GM12878 (cell line): ENCODE results near the gene AURKAIP1. TPM values are rescaled to one million over a fixed set of nuclear protein-coding genes. Genes with fewer than 3 reads are reported as not detected.

Experiments
- ATAC-seq: fragments of 200-7000 bp; cut with Tn5 transposase; 3 replicates; pipeline ENCODE4 v1.9.1; 2020; ENCODE audit warnings: mild to moderate bottlenecking, moderate library complexity
- BruUV-seq: library from RNA; stranded (reverse); fragments of 400-500 nt; replicated peaks from 2 replicates; lab custom pipeline; 2021; lab: Mats Ljungman, UMichigan
- CTCF ChIA-PET: fragments of 300-600 bp; sonication (Branson Sonifier 250); formaldehyde crosslinking; extraction: SDS; loops from one replicate; lab custom pipeline; 2021; ENCODE audit warnings: inconsistent platforms; lab: Yijun Ruan, JAX
- POLR2A ChIA-PET: fragments of 350-600 bp; formaldehyde crosslinking; extraction: SDS; loops from one replicate; lab custom pipeline; 2021; ENCODE audit warnings: inconsistent platforms; lab: Charles Lee
- RAD21 ChIA-PET: fragments of 300-600 bp; sonication (Branson Sonifier 250); formaldehyde crosslinking; loops from one replicate; lab custom pipeline; 2023; ENCODE audit warnings: antibody characterized with exemption; ENCODE audit not compliant: unreplicated experiment; lab: Charles Lee
- SMC1A ChIA-PET: fragments of 300-600 bp; sonication (Branson Sonifier 250); formaldehyde crosslinking; loops from one replicate; lab custom pipeline; 2023; ENCODE audit not compliant: unreplicated experiment, uncharacterized antibody; lab: Charles Lee
- DNase-seq: peaks from one replicate; pipeline ENCODE4 v3.0.0-alpha.2; 2011; ENCODE audit warnings: low read depth, low spot score
- FAIRE-seq: peaks from 3 replicates; lab custom pipeline; 2011; peaks lifted over from hg19 to GRCh38; lab: Jason Lieb, UNC
- H2AFZ ChIP-seq: 2 replicates; pipeline ENCODE4 v1.6.0; 2011; ENCODE audit warnings: low read depth, low read length, control low read depth; ENCODE audit not compliant: control insufficient read depth
- H3K27ac ChIP-seq: 2 replicates; pipeline ENCODE4 v1.5.1; 2011; ENCODE audit warnings: control low read depth; ENCODE audit not compliant: control insufficient read depth, insufficient read depth
- H3K27me3 ChIP-seq, 2 experiments: replicated peaks in 1 of 2; 2 replicates each; pipeline versions ENCODE4 v1.6.0 to v1.6.1; 2011; ENCODE audit warnings: low read length in 1 of 2; ENCODE audit not compliant: control insufficient read depth in 2 of 2, insufficient read depth in 2 of 2
- H3K36me3 ChIP-seq, 2 experiments: 2 replicates each; pipeline ENCODE4 v1.5.1; 2011; ENCODE audit warnings: low read length in 1 of 2; ENCODE audit not compliant: control insufficient read depth in 2 of 2, insufficient read depth in 2 of 2
- H3K4me1 ChIP-seq: 2 replicates; pipeline ENCODE4 v1.6.1; 2011; ENCODE audit warnings: mild to moderate bottlenecking, low read length, moderate library complexity, mixed read lengths; ENCODE audit not compliant: control insufficient read depth, insufficient read depth
- H3K4me2 ChIP-seq: 2 replicates; pipeline ENCODE4 v1.6.0; 2011; ENCODE audit warnings: control low read depth; ENCODE audit not compliant: control insufficient read depth, insufficient read depth
- H3K4me3 ChIP-seq: fragments of 200-600 bp; sonication (generic); 2 replicates; pipeline ENCODE4 v1.5.1; 2016
- H3K79me2 ChIP-seq: 2 replicates; pipeline ENCODE4 v1.6.0; 2011; ENCODE audit warnings: low read length; ENCODE audit not compliant: control insufficient read depth, insufficient read depth
- H3K9ac ChIP-seq: 2 replicates; pipeline ENCODE4 v1.8.0; 2011; ENCODE audit warnings: low read length, control low read depth, mixed read lengths; ENCODE audit not compliant: control insufficient read depth, insufficient read depth
- H3K9me3 ChIP-seq: replicated peaks from 3 replicates; pipeline ENCODE4 v1.5.1; 2011; ENCODE audit warnings: mild to moderate bottlenecking, low read length; ENCODE audit not compliant: control insufficient read depth, insufficient read depth
- H4K20me1 ChIP-seq: 2 replicates; pipeline ENCODE4 v1.6.0; 2011; ENCODE audit not compliant: control insufficient read depth, insufficient read depth
- FOS ChIP-seq: IDR thresholded peaks from 3 replicates; pipeline ENCODE4 v1.6.1; 2011; ENCODE audit warnings: borderline replicate concordance; ENCODE audit not compliant: insufficient read length; ENCODE audit errors: extremely low read depth
- NFYB ChIP-seq: IDR thresholded peaks from 2 replicates; pipeline ENCODE4 v1.6.1; 2011; ENCODE audit warnings: low read depth, mild to moderate bottlenecking, low read length, improper control_type of control experiment, moderate library complexity; ENCODE audit not compliant: insufficient read depth
- NKRF ChIP-seq: fragments of 450-650 bp; conservative IDR thresholded peaks from 2 replicates; pipeline ENCODE4 v1.6.1; 2017; ENCODE audit warnings: mild to moderate bottlenecking, moderate library complexity
- POLR2A ChIP-seq: IDR thresholded peaks from 2 replicates; pipeline ENCODE4 v1.6.1; 2011; ENCODE audit warnings: low read depth, mild to moderate bottlenecking, low read length
- RFX5 ChIP-seq: IDR thresholded peaks from 2 replicates; pipeline ENCODE4 v1.6.1; 2011; ENCODE audit warnings: low read depth, low read length, improper control_type of control experiment
- ZNF217 ChIP-seq: fragments of 450-650 bp; IDR thresholded peaks from 2 replicates; pipeline ENCODE4 v1.6.1; 2017; ENCODE audit warnings: antibody characterized with exemption, mild to moderate bottlenecking
- WGBS: methylation state at CpG from one replicate; pipeline ENCODE4 v1.1.6; 2016; ENCODE audit warnings: low lambda C conversion rate; ENCODE audit not compliant: insufficient replicate concordance, insufficient coverage; ENCODE audit errors: missing lambda C conversion rate; 5-methylcytosine and 5-hydroxymethylcytosine counted together
- in situ Hi-C: fragments of 300-500 bp; cut with MboI; formaldehyde crosslinking; loops from 9 replicates; pipeline ENCODE4 v1.14.3; 2018; ENCODE audit warnings: mixed read lengths
- intact Hi-C: fragments of 100-400 bp; cut with micrococcal nuclease; formaldehyde crosslinking; loops from one replicate; pipeline ENCODE4 v1.14.2; 2022; ENCODE audit not compliant: unreplicated experiment
- polyA plus RNA-seq, 11 experiments: library from polyadenylated mRNA; depleted of rRNA in 4 of 11; unstranded in 6 of 11; stranded (reverse) in 5 of 11; fragments of >200 nt; fragmentation: Nextera tagmentation in 4 of 11; fragmentation: Illumina TruSeq in 1 of 11; extraction: Ambion mirVana in 4 of 11; extraction: Trizol in 1 of 11; gene quantifications; 1 replicate in 1 of 11; 2 replicates in 10 of 11; pipeline versions ENCODE4 v1.2.1 to v1.2.3, GENCODE V29; 2011 to 2016; ENCODE audit warnings: inconsistent platforms in 2 of 11, missing spikeins in 2 of 11, low read depth in 1 of 11
- total RNA-seq, 4 experiments: library from RNA; depleted of rRNA in 3 of 4; stranded (reverse); fragments of >200 nt in 3 of 4; fragmentation: Illumina TruSeq in 1 of 4; extraction: Trizol in 1 of 4; gene quantifications; 2 replicates each; pipeline versions ENCODE4 v1.2.1 to v1.2.3, GENCODE V29; 2013 to 2021

Gene AURKAIP1
- total and polyA plus RNA-seq, 10 of the 15 experiments (the other 5 are each of a cell fraction or from before 2014, with no cell fraction given), result 6.5 to 366 (median 120) TPM

- DNase-seq (no peak), ATAC-seq (no peak), FAIRE-seq (no peak)
- Histone ChIP-seq H3K9ac (no peak overlapping the region), H3K36me3 (peaks cover 0 to 2% of the 10 kb centered on the region in 2 experiments; a peak in 2 of 4 replicates), H3K4me3 (no peak overlapping the region), H3K27me3 (no peaks in the 10 kb centered on the region), H4K20me1 (no peaks in the 10 kb centered on the region), H3K9me3 (no peaks in the 10 kb centered on the region), H3K4me2 (no peak overlapping the region), H3K27ac (no peak overlapping the region), H2AFZ (no peak overlapping the region), H3K4me1 (no peaks in the 10 kb centered on the region), H3K79me2 (no peaks in the 10 kb centered on the region)
- intact Hi-C loops, result no loop called here
- WGBS, result 88% methylated on average over 36 of the region's 36 CpGs
- BruUV-seq, result no TSS peak
- ChIA-PET POLR2A (no interaction called here), RAD21 (no interaction called here), CTCF (no interaction called here), SMC1A (no interaction called here)
- in situ Hi-C loops, result no loop called here
- TF ChIP-seq POLR2A (0 out of 2 replicates have a peak, but pooled peaks have one; percentile 45), RFX5 (no peak), NFYB (no peak), NKRF (no peak), ZNF217 (no peak), FOS (no peak)
These were observed 41.3 kb downstream of the AURKAIP1 start for GRCh38 chr1:1333551-1334241.
